PFSK-1 (cell line): ENCODE data around the gene TMEM245.

Experiments
- POLR2AphosphoS5 ChIP-seq: IDR thresholded peaks from 2 replicates; pipeline ENCODE4 v1.6.1; 2012; ENCODE audit warnings: low read depth, mild to moderate bottlenecking, control low read depth, low read length, moderate library complexity
- SIN3A ChIP-seq: IDR thresholded peaks from 2 replicates; pipeline ENCODE4 v1.6.1; 2012; ENCODE audit warnings: mild to moderate bottlenecking, low read length, moderate library complexity, borderline replicate concordance; ENCODE audit not compliant: insufficient read depth
- TAF1 ChIP-seq: IDR thresholded peaks from 2 replicates; pipeline ENCODE4 v1.6.1; 2012; ENCODE audit warnings: low read length, control low read depth, borderline replicate concordance; ENCODE audit not compliant: insufficient read depth

- TF ChIP-seq TAF1 (no peak), POLR2AphosphoS5 (no peak), SIN3A (no peak)
These were observed 117.6 kb downstream of the TMEM245 start for GRCh38 chr9:109002141-109002540.
